K562 (cell line): ENCODE measurements around the gene TRAK1. TPM values are rescaled to one million over a fixed set of nuclear protein-coding genes. Genes with fewer than 3 reads are reported as not detected.

ENCODE experiments used
- ATAC-seq: fragments of 200-7000 bp; cut with Tn5 transposase; 3 replicates; pipeline ENCODE4 v1.9.1; 2020; ENCODE audit warnings: moderate library complexity
- BruUV-seq: library from RNA; stranded (reverse); fragments of 400-500 nt; replicated peaks from 2 replicates; lab custom pipeline; 2021; lab: Mats Ljungman, UMichigan
- CTCF ChIA-PET: fragments of 300-600 bp; formaldehyde crosslinking; extraction: SDS; loops from one replicate; lab custom pipeline; 2021; ENCODE audit warnings: low intra/inter-chr PET ratio; lab: Yijun Ruan, JAX
- POLR2A ChIA-PET: fragments of 300-600, 350-650 bp; sonication (Branson Sonifier 250); formaldehyde crosslinking; extraction: SDS; loops from one replicate; lab custom pipeline; 2021; ENCODE audit warnings: antibody characterized with exemption, inconsistent platforms; lab: Yijun Ruan, JAX
- DNase-seq, 4 experiments: peaks; one replicate each; pipeline versions ENCODE4 v3.0.0 to v3.0.0-alpha.2; 2011 to 2018; ENCODE audit warnings: low spot score in 3 of 4, mixed read lengths in 3 of 4; ENCODE audit errors: extremely low read depth in 1 of 4
- FAIRE-seq: peaks from 2 replicates; lab custom pipeline; 2011; peaks lifted over from hg19 to GRCh38; lab: Jason Lieb, UNC
- H2AFZ ChIP-seq: 2 replicates; pipeline ENCODE4 v1.6.0; 2011; ENCODE audit warnings: low read depth, low read length, control low read depth, inconsistent platforms
- H3K27ac ChIP-seq: fragments of 200-600 bp; 3 replicates; pipeline ENCODE4 v1.8.0; 2011; ENCODE audit warnings: low read depth, mild to moderate bottlenecking, control low read depth, inconsistent platforms, low read length, moderate library complexity, mixed read lengths; ENCODE audit errors: extremely low read depth
- H3K27me3 ChIP-seq, 2 experiments: fragments of 300-600 bp in 1 of 2; 2 replicates in 1 of 2; 3 replicates in 1 of 2; pipeline versions ENCODE4 v1.6.0 to v1.8.0; 2011; ENCODE audit warnings: inconsistent platforms in 2 of 2, low read length in 2 of 2, mild to moderate bottlenecking in 1 of 2, mixed read lengths in 1 of 2, moderate library complexity in 1 of 2; ENCODE audit not compliant: control insufficient read depth in 2 of 2, insufficient read depth in 2 of 2
- H3K36me3 ChIP-seq: fragments of 300-600 bp; 3 replicates; pipeline ENCODE4 v1.8.0; 2011; ENCODE audit warnings: mild to moderate bottlenecking, low read length, inconsistent platforms; ENCODE audit not compliant: control insufficient read depth, insufficient read depth
- H3K4me1 ChIP-seq, 2 experiments: fragments of 200-600 bp in 1 of 2; replicated peaks in 1 of 2; 2 replicates in 1 of 2; 3 replicates in 1 of 2; pipeline versions ENCODE4 v1.5.1 to v1.8.0; 2011; ENCODE audit warnings: inconsistent platforms in 2 of 2, low read length in 2 of 2, mild to moderate bottlenecking in 1 of 2, mixed read lengths in 1 of 2, moderate library complexity in 1 of 2; ENCODE audit not compliant: control insufficient read depth in 2 of 2, insufficient read depth in 2 of 2
- H3K4me2 ChIP-seq: 2 replicates; pipeline ENCODE4 v1.6.1; 2011; ENCODE audit warnings: low read length, control low read depth, inconsistent platforms, mixed read lengths; ENCODE audit not compliant: insufficient read depth
- H3K4me3 ChIP-seq: fragments of 200-600 bp; sonication (generic), shearing (Covaris generic); 2 replicates; pipeline ENCODE4 v1.5.1; 2016; ENCODE audit warnings: control low read depth, inconsistent platforms
- H3K79me2 ChIP-seq: fragments of 200-600 bp; 3 replicates; pipeline ENCODE4 v1.8.0; 2011; ENCODE audit warnings: low read length, inconsistent platforms; ENCODE audit not compliant: control insufficient read depth, insufficient read depth
- H3K9ac ChIP-seq, 2 experiments: 2 replicates each; pipeline versions ENCODE4 v1.6.0 to v1.6.1; 2011; ENCODE audit warnings: low read depth in 2 of 2, low read length in 2 of 2, control low read depth in 1 of 2, inconsistent platforms in 1 of 2, mild to moderate bottlenecking in 1 of 2, mixed read lengths in 1 of 2; ENCODE audit not compliant: insufficient read depth in 1 of 2
- H3K9me1 ChIP-seq: one replicate; pipeline ENCODE4 v1.6.0; 2011; ENCODE audit warnings: inconsistent platforms, mild to moderate bottlenecking, low read length, moderate library complexity; ENCODE audit not compliant: control insufficient read depth, insufficient read depth
- H3K9me3 ChIP-seq: replicated peaks from 2 replicates; pipeline ENCODE4 v1.5.1; 2011; ENCODE audit warnings: low read depth, low read length, inconsistent platforms; ENCODE audit not compliant: control insufficient read depth, insufficient read depth
- H4K20me1 ChIP-seq: replicated peaks from 2 replicates; pipeline ENCODE4 v1.6.1; 2011; ENCODE audit warnings: low read length, inconsistent platforms, mixed read lengths; ENCODE audit not compliant: control insufficient read depth, insufficient read depth
- DMBX1 ChIP-seq: fragments of 250-450 bp; sonication (Bioruptor Pico); IDR thresholded peaks from 2 replicates; pipeline ENCODE4 v1.8.0; 2022; ENCODE audit warnings: inconsistent platforms, mild to moderate bottlenecking, moderate library complexity, borderline replicate concordance
- FOXJ2 ChIP-seq: fragments of 200-800 bp; sonication (Bioruptor generic); IDR thresholded peaks from 2 replicates; pipeline ENCODE4 v1.6.1; 2016; ENCODE audit warnings: missing genetic modification characterization, missing compliant biosample characterization
- HNRNPLL ChIP-seq: fragments of 200-400 bp; formaldehyde crosslinking; IDR thresholded peaks from 2 replicates; pipeline ENCODE4 v1.6.1; 2017; ENCODE audit warnings: low read length, low read depth, mild to moderate bottlenecking; ENCODE audit not compliant: poor library complexity, severe bottlenecking
- KLF16 ChIP-seq: IDR thresholded peaks from 2 replicates; pipeline ENCODE4 v1.6.1; 2016; ENCODE audit warnings: antibody characterized with exemption
- NR2C2 ChIP-seq, 2 experiments: fragments of 200-800 bp in 1 of 2; sonication (Bioruptor generic) in 1 of 2; sonication (generic) in 1 of 2; formaldehyde crosslinking in 1 of 2; IDR thresholded peaks; 2 replicates each; pipeline versions ENCODE4 v1.6.1 to v1.8.0; 2016 to 2022; ENCODE audit warnings: mild to moderate bottlenecking in 1 of 2, missing compliant biosample characterization in 1 of 2, missing genetic modification characterization in 1 of 2, missing genetic modification reagents in 1 of 2
- PCBP2 ChIP-seq: fragments of 200-400 bp; formaldehyde crosslinking; IDR thresholded peaks from 2 replicates; pipeline ENCODE4 v1.6.1; 2018; ENCODE audit warnings: low read length, low read depth, mild to moderate bottlenecking, moderate library complexity; ENCODE audit not compliant: poor library complexity, severe bottlenecking
- TBL1XR1 ChIP-seq, 2 experiments: IDR thresholded peaks; 2 replicates each; pipeline ENCODE4 v1.6.1; 2012; ENCODE audit warnings: improper control_type of control experiment in 2 of 2, low read length in 2 of 2, mild to moderate bottlenecking in 1 of 2
- TCF3 ChIP-seq: sonication (generic); formaldehyde crosslinking; IDR thresholded peaks from 2 replicates; pipeline ENCODE4 v1.4.0; 2020; ENCODE audit warnings: mild to moderate bottlenecking, missing genetic modification reagents
- ZNF140 ChIP-seq: fragments of 250-450 bp; sonication (Bioruptor Pico); IDR thresholded peaks from 2 replicates; pipeline ENCODE4 v1.8.0; 2021; ENCODE audit warnings: moderate library complexity, mild to moderate bottlenecking, inconsistent platforms
- ZNF184 ChIP-seq: sonication (generic); formaldehyde crosslinking; IDR thresholded peaks from 2 replicates; pipeline ENCODE4 v1.5.0; 2020; ENCODE audit warnings: missing genetic modification reagents
- ZNF764 ChIP-seq: fragments of 250-450 bp; sonication (Bioruptor Pico); IDR thresholded peaks from 2 replicates; pipeline ENCODE4 v1.4.0; 2020; ENCODE audit warnings: low read depth, mild to moderate bottlenecking, moderate library complexity
- WGBS: fragments of 100-300 bp; shearing (Covaris generic); methylation state at CpG from one replicate; pipeline ENCODE4 v1.1.6; 2016; ENCODE audit warnings: low coverage, mixed read lengths; ENCODE audit not compliant: insufficient coverage; ENCODE audit errors: missing lambda C conversion rate; 5-methylcytosine and 5-hydroxymethylcytosine counted together
- in situ Hi-C: fragments of 300-500 bp; cut with MboI; formaldehyde crosslinking; loops from 4 replicates; pipeline ENCODE4 v1.15.0; 2018; ENCODE audit warnings: inconsistent platforms, mixed read lengths
- intact Hi-C: fragments of 100-400 bp; cut with micrococcal nuclease; formaldehyde crosslinking; loops from 2 replicates; pipeline ENCODE4 v1.14.2; 2022
- polyA plus RNA-seq, 8 experiments: library from polyadenylated mRNA; depleted of rRNA in 4 of 8; stranded (reverse) in 5 of 8; unstranded in 3 of 8; fragments of >200 nt; fragmentation: Nextera tagmentation in 2 of 8; fragmentation: Illumina TruSeq in 1 of 8; extraction: Ambion mirVana in 2 of 8; extraction: Trizol in 1 of 8; gene quantifications; 2 replicates each; pipeline versions ENCODE4 v1.2.1 to v1.2.3, GENCODE V29; 2011 to 2014; ENCODE audit warnings: inconsistent platforms in 1 of 8, missing spikeins in 1 of 8
- total RNA-seq, 7 experiments: library from RNA; depleted of rRNA in 6 of 7; stranded (reverse); fragments of >200 nt in 6 of 7; fragmentation: Illumina TruSeq in 2 of 7; extraction: Trizol in 2 of 7; gene quantifications; 2 replicates each; pipeline versions ENCODE4 v1.2.1 to v1.2.3, GENCODE V29; 2011 to 2021; ENCODE audit warnings: low replicate concordance in 1 of 7
- TF ChIP-seq, protein P1 (sequence below): fragments of 450-650 bp; IDR thresholded peaks from one replicate; pipeline ENCODE4 v1.6.1; 2018; ENCODE audit warnings: mild to moderate bottlenecking, moderate library complexity; ENCODE audit not compliant: partially characterized antibody

Gene TRAK1
- total and polyA plus RNA-seq, 9 of the 15 experiments (the other 6 are each of a cell fraction or from before 2014, with no cell fraction given) = 5.3 to 28.5 (median 17.5) TPM

DNA sequence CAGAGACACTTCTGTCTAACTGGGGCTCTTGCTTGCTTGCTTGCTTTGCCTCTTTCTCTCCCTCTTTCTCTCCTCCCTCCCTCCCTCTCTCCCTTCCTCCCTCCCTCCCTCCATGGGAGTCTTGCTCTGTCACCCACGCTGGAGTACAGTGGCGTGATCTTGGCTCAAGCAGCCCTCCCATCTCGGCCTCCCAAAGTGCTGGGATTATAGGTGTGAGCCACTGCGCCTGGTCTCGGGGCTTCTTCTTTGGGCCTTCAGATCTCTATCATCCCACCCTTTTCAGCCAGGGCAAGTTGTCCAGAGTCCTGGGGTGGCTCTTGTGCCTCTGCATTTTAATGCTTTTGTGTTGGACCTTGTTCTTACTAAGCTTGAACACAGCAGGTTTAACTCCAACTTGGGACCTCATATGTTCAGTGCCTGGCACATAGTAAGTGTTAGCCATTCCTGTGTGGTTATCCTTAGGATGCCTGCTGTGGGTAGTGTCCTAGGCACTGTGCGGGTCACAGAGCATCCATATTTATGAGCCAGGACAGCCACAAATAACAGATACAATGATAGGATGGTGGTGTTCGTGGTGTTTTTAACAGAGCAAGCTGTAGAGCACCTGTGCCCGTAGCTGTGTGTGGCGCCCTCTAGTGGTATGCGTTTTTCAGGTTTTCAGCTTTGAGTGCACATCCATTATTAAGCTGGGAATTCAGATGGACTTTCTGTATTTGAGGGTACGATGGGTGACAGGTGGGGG is 99.7 kb downstream of the TRAK1 start:
- no peak overlapping the region for H2AFZ ChIP-seq
- H3K4me3 ChIP-seq = no peak overlapping the region
- ChIA-PET POLR2A (interaction anchor here (0.6 to 1.5 kb wide), 11 partner anchors 9 to 313 kb away, joined by 3 to 6 read pairs (median 3); no protein-coding TSS in a partner anchor), CTCF (interaction anchor here (0.6 to 2.0 kb wide), 5 partner anchors 71 to 297 kb away, joined by 3 to 12 read pairs (median 5); no protein-coding TSS in a partner anchor)
- WGBS = 27% methylated on average over 9 of the region's 11 CpGs
- no peaks in the 10 kb centered on the region for H3K79me2 ChIP-seq
- H3K27me3 ChIP-seq = no peaks in the 10 kb centered on the region
- no peaks in the 10 kb centered on the region for H3K4me1 ChIP-seq
- H3K9me3 ChIP-seq = no peaks in the 10 kb centered on the region
- BruUV-seq = no TSS peak
- peaks cover 44% of the 10 kb centered on the region; the same call in 2 of the 3 replicates for H3K36me3 ChIP-seq
- no peaks in the 10 kb centered on the region; the same call in none of the 2 replicates for H4K20me1 ChIP-seq
- H3K9ac ChIP-seq = no peak overlapping the region
- in situ Hi-C loops (no loop called here), intact Hi-C loops (loop anchor here (1.0 kb wide), 2 partner anchors 73 to 297 kb away; no protein-coding TSS in a partner anchor)
- no peaks in the 10 kb centered on the region for H3K9me1 ChIP-seq
- FAIRE-seq (peak; percentile 88), ATAC-seq (peak; percentile 96), DNase-seq (peak; percentile 69 to 84 (median 71))
- no peak overlapping the region for H3K27ac ChIP-seq
- H3K4me2 ChIP-seq = no peak overlapping the region
- TF ChIP-seq ZNF764 (CRISPR knock-in tag) = no peak
- TF ChIP-seq FOXJ2 (tag) = no peak
- TF ChIP-seq KLF16 = 0 out of 2 replicates have a peak, but pooled peaks have one; percentile 26
- TF ChIP-seq TCF3 (CRISPR knock-in tag) = no peak
- no peak for TF ChIP-seq TBL1XR1 (IDR thresholded peaks at IDR 0.05; ENCODE audit: low read length in 2 of 2)
- TF ChIP-seq, protein P1, sequence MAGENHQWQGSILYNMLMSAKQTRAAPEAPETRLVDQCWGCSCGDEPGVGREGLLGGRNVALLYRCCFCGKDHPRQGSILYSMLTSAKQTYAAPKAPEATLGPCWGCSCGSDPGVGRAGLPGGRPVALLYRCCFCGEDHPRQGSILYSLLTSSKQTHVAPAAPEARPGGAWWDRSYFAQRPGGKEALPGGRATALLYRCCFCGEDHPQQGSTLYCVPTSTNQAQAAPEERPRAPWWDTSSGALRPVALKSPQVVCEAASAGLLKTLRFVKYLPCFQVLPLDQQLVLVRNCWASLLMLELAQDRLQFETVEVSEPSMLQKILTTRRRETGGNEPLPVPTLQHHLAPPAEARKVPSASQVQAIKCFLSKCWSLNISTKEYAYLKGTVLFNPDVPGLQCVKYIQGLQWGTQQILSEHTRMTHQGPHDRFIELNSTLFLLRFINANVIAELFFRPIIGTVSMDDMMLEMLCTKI = no peak
- no peak for TF ChIP-seq ZNF140 (CRISPR knock-in tag)
- no peak for TF ChIP-seq ZNF184
- TF ChIP-seq NR2C2 (CRISPR knock-in tag; IDR thresholded peaks at IDR 0.05) = peak; percentile 61; the same call in 1 of the 2 replicates
- TF ChIP-seq NR2C2 (tag; IDR thresholded peaks at IDR 0.05) = no peak
- no peak for TF ChIP-seq HNRNPLL
- no peak for TF ChIP-seq DMBX1 (CRISPR knock-in tag)
- TF ChIP-seq PCBP2 = no peak
